Measurements from ENCODE around the gene EBF3.

The EBF3 gene

GRCh38 chr10:129814681-129815646 is 149.1 kb downstream of the EBF3 start:
- DNase-seq (ENCODE audit: low read depth in 2 of 2) = no peak
- H3K4me3 ChIP-seq (replicated peaks in 1 of 2; ENCODE audit: low read depth in 2 of 2, low read length in 2 of 2) = no peak overlapping the region
- TF ChIP-seq, protein P1, sequence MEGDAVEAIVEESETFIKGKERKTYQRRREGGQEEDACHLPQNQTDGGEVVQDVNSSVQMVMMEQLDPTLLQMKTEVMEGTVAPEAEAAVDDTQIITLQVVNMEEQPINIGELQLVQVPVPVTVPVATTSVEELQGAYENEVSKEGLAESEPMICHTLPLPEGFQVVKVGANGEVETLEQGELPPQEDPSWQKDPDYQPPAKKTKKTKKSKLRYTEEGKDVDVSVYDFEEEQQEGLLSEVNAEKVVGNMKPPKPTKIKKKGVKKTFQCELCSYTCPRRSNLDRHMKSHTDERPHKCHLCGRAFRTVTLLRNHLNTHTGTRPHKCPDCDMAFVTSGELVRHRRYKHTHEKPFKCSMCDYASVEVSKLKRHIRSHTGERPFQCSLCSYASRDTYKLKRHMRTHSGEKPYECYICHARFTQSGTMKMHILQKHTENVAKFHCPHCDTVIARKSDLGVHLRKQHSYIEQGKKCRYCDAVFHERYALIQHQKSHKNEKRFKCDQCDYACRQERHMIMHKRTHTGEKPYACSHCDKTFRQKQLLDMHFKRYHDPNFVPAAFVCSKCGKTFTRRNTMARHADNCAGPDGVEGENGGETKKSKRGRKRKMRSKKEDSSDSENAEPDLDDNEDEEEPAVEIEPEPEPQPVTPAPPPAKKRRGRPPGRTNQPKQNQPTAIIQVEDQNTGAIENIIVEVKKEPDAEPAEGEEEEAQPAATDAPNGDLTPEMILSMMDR (IDR thresholded peaks at IDR 0.05; ENCODE audit: low read depth, low read length) = no peak

GRCh38 chr10:129812398-129812797 is 151.7 kb downstream of the EBF3 start:
- TF ChIP-seq, protein P1 (IDR thresholded peaks at IDR 0.05; ENCODE audit: low read depth, low read length) = no peak
- no peak for DNase-seq (ENCODE audit: low read depth in 2 of 2)
- H3K4me3 ChIP-seq (replicated peaks in 1 of 2; ENCODE audit: low read depth in 2 of 2, low read length in 2 of 2) = no peak overlapping the region

GRCh38 chr10:129811208-129811607 is 152.9 kb downstream of the EBF3 start:
- TF ChIP-seq, protein P1 (IDR thresholded peaks at IDR 0.05; ENCODE audit: low read depth, low read length) = no peak
- DNase-seq (ENCODE audit: low read depth in 2 of 2) = no peak
- no peak overlapping the region for H3K4me3 ChIP-seq (replicated peaks in 1 of 2; ENCODE audit: low read depth in 2 of 2, low read length in 2 of 2)

DNA sequence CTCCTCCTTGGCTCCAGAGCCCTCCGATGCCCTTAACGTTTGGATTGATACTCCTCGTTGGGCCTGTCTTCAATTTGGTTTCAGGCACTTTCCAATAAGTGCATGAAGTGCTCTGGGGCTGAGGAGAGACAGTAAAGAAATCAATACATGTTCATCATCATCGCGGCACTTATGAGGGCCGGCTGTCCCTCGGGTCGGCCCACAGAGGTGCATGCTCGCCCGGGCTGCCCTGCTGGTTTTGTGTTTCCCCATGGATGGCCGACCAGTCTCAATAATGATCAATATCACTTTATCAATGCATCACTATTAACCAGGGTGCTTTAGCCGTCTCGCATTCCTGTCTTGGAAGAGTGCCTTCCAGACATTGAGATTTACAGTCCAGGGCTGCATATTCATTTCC is 154.2 kb downstream of the EBF3 start:
- H3K4me3 ChIP-seq (replicated peaks in 1 of 2; ENCODE audit: low read depth in 2 of 2, low read length in 2 of 2) = no peak overlapping the region
- no peak for DNase-seq (ENCODE audit: low read depth in 2 of 2)
- TF ChIP-seq, protein P1 (IDR thresholded peaks at IDR 0.05; ENCODE audit: low read depth, low read length) = no peak

DNA sequence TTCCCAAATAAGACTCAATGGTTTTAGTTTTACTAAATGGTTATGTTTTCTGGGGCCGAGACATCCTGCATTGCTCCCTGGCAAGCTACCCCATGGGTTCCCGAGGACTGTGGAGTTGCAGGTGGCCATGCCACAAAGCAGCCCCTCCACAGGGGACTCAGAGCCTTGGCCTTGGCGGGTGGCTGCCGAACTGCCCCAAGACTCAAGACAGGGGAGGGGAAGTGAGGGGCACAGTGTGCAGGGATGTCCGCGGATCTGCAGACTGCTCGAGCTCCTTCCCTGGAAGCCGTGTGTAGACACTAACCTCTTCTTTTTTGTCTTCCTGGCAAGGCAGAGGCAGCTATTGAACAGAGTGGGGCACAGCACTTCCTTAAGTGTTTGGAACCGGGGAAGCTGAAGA is 154.6 kb downstream of the EBF3 start:
- TF ChIP-seq, protein P1 (IDR thresholded peaks at IDR 0.05; ENCODE audit: low read depth, low read length) = no peak
- DNase-seq (ENCODE audit: low read depth in 2 of 2) = no peak
- no peak overlapping the region for H3K4me3 ChIP-seq (replicated peaks in 1 of 2; ENCODE audit: low read depth in 2 of 2, low read length in 2 of 2)

DNA sequence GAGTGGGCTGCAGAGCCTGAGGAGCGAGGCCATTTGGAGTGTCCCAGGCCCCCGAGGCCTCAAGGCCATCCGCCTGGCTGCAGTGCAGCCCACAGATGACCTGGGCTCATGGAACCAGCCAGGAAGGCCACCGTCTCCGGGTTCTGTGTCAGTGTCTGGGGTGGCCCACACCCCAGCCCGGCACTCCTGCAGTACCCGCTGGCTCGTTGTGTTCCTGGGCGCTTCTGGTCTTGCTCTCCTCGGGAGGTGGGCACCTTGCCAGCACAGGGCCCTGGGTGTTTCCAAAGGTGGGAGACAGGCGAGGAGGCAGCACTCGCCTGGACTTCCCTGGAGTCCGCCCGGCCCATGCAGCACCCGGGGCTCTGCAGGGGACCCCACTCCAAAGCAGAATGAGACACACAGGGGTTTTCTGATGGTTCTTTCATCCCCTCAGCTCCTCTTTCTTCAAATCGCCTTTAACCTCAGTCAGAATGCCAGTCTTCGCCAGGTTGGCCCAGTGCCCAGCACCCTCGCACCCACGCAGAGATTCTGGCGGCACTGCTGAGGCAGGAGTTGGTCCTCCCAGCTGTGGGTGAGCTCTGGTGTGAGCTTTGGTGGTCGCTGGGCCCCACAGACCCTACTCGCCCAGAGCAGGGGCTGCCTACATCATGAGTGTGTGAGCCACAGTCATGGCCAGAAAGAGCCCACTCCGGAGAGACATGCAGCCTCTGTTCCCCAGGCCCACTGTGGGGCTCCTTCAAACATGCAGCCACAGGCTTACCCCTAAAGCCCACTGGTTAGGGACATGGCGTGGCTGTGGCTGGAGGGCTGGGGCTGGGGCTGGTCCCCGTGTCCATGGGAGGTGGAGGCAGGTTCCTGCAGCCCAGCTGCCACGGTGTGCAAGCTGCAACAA is 155.7 kb downstream of the EBF3 start:
- TF ChIP-seq, protein P1 (IDR thresholded peaks at IDR 0.05; ENCODE audit: low read depth, low read length) = no peak
- no peak overlapping the region for H3K4me3 ChIP-seq (replicated peaks in 1 of 2; ENCODE audit: low read depth in 2 of 2, low read length in 2 of 2)
- no peak for DNase-seq (ENCODE audit: low read depth in 2 of 2)

All from cardiac fibroblast (primary cell).